Nephron (organoid): Measurements from ENCODE around the gene PPM1L.

Source experiments
- H3K27ac Mint-ChIP-seq, 3 experiments: 2 replicates each; pipeline ENCODE4 v1.8.0; 2020; ENCODE audit warnings: mixed read lengths in 3 of 3, mild to moderate bottlenecking in 2 of 3, moderate library complexity in 1 of 3
- H3K27me3 Mint-ChIP-seq: 2 replicates; pipeline ENCODE4 v1.8.0; 2021; ENCODE audit warnings: low read depth, mild to moderate bottlenecking, moderate library complexity, mixed read lengths
- H3K36me3 Mint-ChIP-seq: 2 replicates; pipeline ENCODE4 v1.8.0; 2020; ENCODE audit warnings: low read depth, mixed read lengths
- H3K4me1 Mint-ChIP-seq: 2 replicates; pipeline ENCODE4 v1.8.0; 2020; ENCODE audit warnings: mixed read lengths
- H3K4me3 Mint-ChIP-seq, 3 experiments: 2 replicates each; pipeline ENCODE4 v1.8.0; 2020; ENCODE audit warnings: mild to moderate bottlenecking in 3 of 3, mixed read lengths in 3 of 3, moderate library complexity in 2 of 3
- H3K9me3 Mint-ChIP-seq: 2 replicates; pipeline ENCODE4 v1.8.0; 2020; ENCODE audit warnings: mixed read lengths
- TF ChIP-seq, protein P1 (sequence below), 3 experiments: fragments of 200-600 bp; sonication (generic); IDR thresholded peaks; one replicate each; pipeline ENCODE4 v1.5.0; 2021; ENCODE audit warnings: antibody characterized with exemption in 3 of 3; ENCODE audit not compliant: unreplicated experiment in 3 of 3

The PPM1L gene

GRCh38 chr3:160801386-160802118, 45.5 kb downstream of the PPM1L start:
- peaks cover 17% of the 10 kb centered on the region for H3K4me1 Mint-ChIP-seq
- H3K9me3 Mint-ChIP-seq, result no peaks in the 10 kb centered on the region
- no peaks in the 10 kb centered on the region for H3K36me3 Mint-ChIP-seq
- H3K4me3 Mint-ChIP-seq, result no peak overlapping the region
- TF ChIP-seq, protein P1, sequence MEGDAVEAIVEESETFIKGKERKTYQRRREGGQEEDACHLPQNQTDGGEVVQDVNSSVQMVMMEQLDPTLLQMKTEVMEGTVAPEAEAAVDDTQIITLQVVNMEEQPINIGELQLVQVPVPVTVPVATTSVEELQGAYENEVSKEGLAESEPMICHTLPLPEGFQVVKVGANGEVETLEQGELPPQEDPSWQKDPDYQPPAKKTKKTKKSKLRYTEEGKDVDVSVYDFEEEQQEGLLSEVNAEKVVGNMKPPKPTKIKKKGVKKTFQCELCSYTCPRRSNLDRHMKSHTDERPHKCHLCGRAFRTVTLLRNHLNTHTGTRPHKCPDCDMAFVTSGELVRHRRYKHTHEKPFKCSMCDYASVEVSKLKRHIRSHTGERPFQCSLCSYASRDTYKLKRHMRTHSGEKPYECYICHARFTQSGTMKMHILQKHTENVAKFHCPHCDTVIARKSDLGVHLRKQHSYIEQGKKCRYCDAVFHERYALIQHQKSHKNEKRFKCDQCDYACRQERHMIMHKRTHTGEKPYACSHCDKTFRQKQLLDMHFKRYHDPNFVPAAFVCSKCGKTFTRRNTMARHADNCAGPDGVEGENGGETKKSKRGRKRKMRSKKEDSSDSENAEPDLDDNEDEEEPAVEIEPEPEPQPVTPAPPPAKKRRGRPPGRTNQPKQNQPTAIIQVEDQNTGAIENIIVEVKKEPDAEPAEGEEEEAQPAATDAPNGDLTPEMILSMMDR (IDR thresholded peaks at IDR 0.05; ENCODE audit: unreplicated experiment in 3 of 3), result no peak
- H3K27ac Mint-ChIP-seq, result peak overlapping the region in 1 of 3 experiments; percentile 65
- H3K27me3 Mint-ChIP-seq, result no peaks in the 10 kb centered on the region

- Mint-ChIP-seq H3K4me3 (no peak overlapping the region), H3K4me1 (peaks cover 19% of the 10 kb centered on the region), H3K9me3 (no peaks in the 10 kb centered on the region), H3K27ac (peak overlapping the region in 2 of 3 experiments; percentile 27 to 40), H3K36me3 (no peaks in the 10 kb centered on the region), H3K27me3 (no peaks in the 10 kb centered on the region)
- TF ChIP-seq, protein P1 (IDR thresholded peaks at IDR 0.05; ENCODE audit: unreplicated experiment in 3 of 3), result no peak
These were observed 48.7 kb downstream of the PPM1L start for GRCh38 chr3:160804762-160805161.

- TF ChIP-seq, protein P1 (IDR thresholded peaks at IDR 0.05; ENCODE audit: unreplicated experiment in 3 of 3), result no peak
- Mint-ChIP-seq H3K27ac (no peak overlapping the region), H3K4me1 (peaks cover 29% of the 10 kb centered on the region), H3K9me3 (no peaks in the 10 kb centered on the region), H3K4me3 (no peak overlapping the region), H3K36me3 (no peaks in the 10 kb centered on the region), H3K27me3 (no peaks in the 10 kb centered on the region)
These were observed 50.1 kb downstream of the PPM1L start for GRCh38 chr3:160806094-160806493.

DNA sequence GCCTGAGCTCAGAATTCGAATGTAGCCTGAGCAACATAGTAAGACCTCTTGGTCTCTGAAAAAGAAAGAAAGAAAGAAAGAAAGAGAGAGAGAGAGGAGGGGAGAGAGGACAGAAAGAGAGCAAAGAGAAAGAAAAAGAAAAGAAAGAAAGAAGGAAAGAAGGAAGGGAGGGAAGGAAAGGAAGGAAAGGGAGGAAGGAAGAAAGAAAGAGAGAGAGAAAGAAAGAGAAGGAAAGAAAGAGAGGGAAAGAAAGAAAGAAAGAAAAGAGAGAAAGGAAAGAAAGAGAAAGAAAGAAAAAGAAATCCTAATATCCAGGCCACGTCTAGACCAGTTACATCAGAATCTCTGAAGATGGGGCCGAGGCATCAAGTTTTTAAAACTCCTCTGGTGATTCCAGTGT, 50.7 kb downstream of the PPM1L start:
- Mint-ChIP-seq H3K4me3 (no peak overlapping the region), H3K27ac (no peak overlapping the region), H3K27me3 (no peaks in the 10 kb centered on the region), H3K36me3 (no peaks in the 10 kb centered on the region), H3K4me1 (peaks cover 30% of the 10 kb centered on the region), H3K9me3 (no peaks in the 10 kb centered on the region)
- TF ChIP-seq, protein P1 (IDR thresholded peaks at IDR 0.05; ENCODE audit: unreplicated experiment in 3 of 3), result no peak

DNA sequence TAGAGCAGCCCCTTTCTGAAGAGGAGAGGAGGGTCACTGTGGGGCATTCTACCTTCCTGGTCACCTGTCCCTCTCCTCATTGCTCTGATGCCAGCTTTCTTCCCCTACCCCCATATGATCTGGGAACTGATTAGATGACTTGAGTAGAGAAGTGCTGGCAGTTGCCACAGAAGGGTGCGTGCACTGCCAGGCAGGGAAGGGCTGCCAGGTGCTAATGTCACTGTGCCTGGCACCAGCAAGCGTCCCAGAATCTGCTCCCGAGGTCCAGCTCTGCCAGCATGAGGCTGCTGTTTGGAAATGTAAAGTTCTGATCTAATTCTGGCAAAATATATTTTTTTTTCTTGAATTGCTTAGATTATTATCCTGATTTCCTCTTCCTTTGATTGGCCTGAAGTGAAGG, 52.8 kb downstream of the PPM1L start:
- H3K4me1 Mint-ChIP-seq, result peaks cover 36% of the 10 kb centered on the region
- no peaks in the 10 kb centered on the region for H3K9me3 Mint-ChIP-seq
- peak overlapping the region in 2 of 3 experiments; percentile 67 to 80 for H3K27ac Mint-ChIP-seq
- no peak overlapping the region for H3K4me3 Mint-ChIP-seq
- TF ChIP-seq, protein P1 (IDR thresholded peaks at IDR 0.05; ENCODE audit: unreplicated experiment in 3 of 3), result no peak
- H3K27me3 Mint-ChIP-seq, result no peaks in the 10 kb centered on the region
- H3K36me3 Mint-ChIP-seq, result no peaks in the 10 kb centered on the region

DNA sequence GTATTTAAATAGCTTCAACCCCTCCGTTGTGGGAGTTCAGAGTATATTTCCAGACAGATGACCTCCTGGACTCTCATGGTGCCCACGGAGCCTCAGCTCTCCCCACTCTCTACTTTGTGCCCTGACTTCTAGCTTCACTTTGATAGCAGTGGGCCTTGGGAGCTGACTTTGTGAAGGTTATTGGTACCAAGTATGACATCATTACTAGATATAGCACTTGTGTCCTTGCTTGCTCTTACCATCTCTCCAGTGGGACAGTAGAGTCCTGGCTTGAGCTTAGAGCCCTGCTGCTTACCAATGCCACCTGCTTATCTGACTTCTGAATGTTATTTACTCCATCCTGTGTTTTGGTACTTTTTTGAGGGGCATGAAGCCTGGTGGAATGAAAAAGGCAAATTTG, 53.4 kb downstream of the PPM1L start:
- peaks cover 36% of the 10 kb centered on the region for H3K4me1 Mint-ChIP-seq
- TF ChIP-seq, protein P1 (IDR thresholded peaks at IDR 0.05; ENCODE audit: unreplicated experiment in 3 of 3), result no peak
- no peaks in the 10 kb centered on the region for H3K27me3 Mint-ChIP-seq
- no peaks in the 10 kb centered on the region for H3K36me3 Mint-ChIP-seq
- peak overlapping the region in 1 of 3 experiments; percentile 19 for H3K27ac Mint-ChIP-seq
- no peaks in the 10 kb centered on the region for H3K9me3 Mint-ChIP-seq
- H3K4me3 Mint-ChIP-seq, result no peak overlapping the region
